ENCODE measurements around the gene UBE2L5. TPM values are rescaled to one million over a fixed set of nuclear protein-coding genes. Genes with fewer than 3 reads are reported as not detected.

UBE2L5 gene
- total RNA-seq, 4 donors from 2014 or later: 0.39 TPM; not detected in 3

- Histone ChIP-seq H3K36me3 (no peaks in the 10 kb centered on the region), H3K27ac (replicated peaks in 1 of 4) (no peak overlapping the region), H3K9me3 (no peaks in the 10 kb centered on the region), H3K4me3 (no peak overlapping the region), H3K4me1 (peaks cover 0 to 9% (median 4%) of the 10 kb centered on the region in 4 donors), H3K27me3 (no peaks in the 10 kb centered on the region)
- WGBS: 74% methylated on average over 3 of the region's 3 CpGs
- DNase-seq (ENCODE audit: extremely low spot score): no peak
- intact Hi-C loops (cut with DNase I): no loop called here
- no peak for TF ChIP-seq POLR2A (IDR thresholded peaks at IDR 0.05; ENCODE audit: low read depth)
- TF ChIP-seq CTCF (IDR thresholded peaks at IDR 0.05): no peak
- no peak for TF ChIP-seq POLR2AphosphoS5 (IDR thresholded peaks at IDR 0.05)
- TF ChIP-seq EP300 (IDR thresholded peaks at IDR 0.05): no peak
These were observed 13.7 kb downstream of the UBE2L5 start for GRCh38 chr13:30435911-30436451.

GRCh38 chr13:30437177-30437576, 14.9 kb downstream of the UBE2L5 start:
- H3K27me3 ChIP-seq: no peaks in the 10 kb centered on the region
- TF ChIP-seq EP300 (IDR thresholded peaks at IDR 0.05) (no peak), CTCF (IDR thresholded peaks at IDR 0.05) (no peak), POLR2AphosphoS5 (IDR thresholded peaks at IDR 0.05) (no peak), POLR2A (IDR thresholded peaks at IDR 0.05; ENCODE audit: low read depth) (no peak)
- intact Hi-C loops (cut with DNase I): no loop called here
- no peak overlapping the region for H3K27ac ChIP-seq (replicated peaks in 1 of 4)
- H3K36me3 ChIP-seq: no peaks in the 10 kb centered on the region
- no peaks in the 10 kb centered on the region for H3K9me3 ChIP-seq
- no peak for DNase-seq (ENCODE audit: extremely low spot score)
- no peak overlapping the region for H3K4me3 ChIP-seq
- 79% methylated on average over 8 of the region's 8 CpGs for WGBS
- no peaks in the 10 kb centered on the region for H3K4me1 ChIP-seq

- intact Hi-C loops (cut with DNase I): no loop called here
- Histone ChIP-seq H3K27me3 (no peaks in the 10 kb centered on the region), H3K36me3 (no peaks in the 10 kb centered on the region), H3K9me3 (no peaks in the 10 kb centered on the region), H3K4me3 (no peak overlapping the region), H3K27ac (replicated peaks in 1 of 4) (no peak overlapping the region), H3K4me1 (no peaks in the 10 kb centered on the region)
- no peak for DNase-seq (ENCODE audit: extremely low spot score)
- TF ChIP-seq POLR2AphosphoS5 (IDR thresholded peaks at IDR 0.05) (no peak), POLR2A (IDR thresholded peaks at IDR 0.05; ENCODE audit: low read depth) (no peak), CTCF (IDR thresholded peaks at IDR 0.05) (no peak), EP300 (IDR thresholded peaks at IDR 0.05) (no peak)
- 89% methylated on average over 3 of the region's 3 CpGs for WGBS
These were observed 16.0 kb downstream of the UBE2L5 start for GRCh38 chr13:30438286-30438685.

GRCh38 chr13:30440910-30441703, 18.8 kb downstream of the UBE2L5 start:
- intact Hi-C loops (cut with DNase I): no loop called here

More at GRCh38 chr13:30440910-30441703, 18.8 kb downstream of the UBE2L5 start:
- Histone ChIP-seq H3K9me3 (no peaks in the 10 kb centered on the region), H3K4me1 (peaks cover 10 to 12% (median 12%) of the 10 kb centered on the region in 4 donors), H3K27ac (replicated peaks in 1 of 4) (no peak overlapping the region), H3K36me3 (no peaks in the 10 kb centered on the region), H3K27me3 (no peaks in the 10 kb centered on the region), H3K4me3 (no peak overlapping the region)
- TF ChIP-seq EP300 (IDR thresholded peaks at IDR 0.05) (no peak), CTCF (IDR thresholded peaks at IDR 0.05) (no peak), POLR2AphosphoS5 (IDR thresholded peaks at IDR 0.05) (no peak), POLR2A (IDR thresholded peaks at IDR 0.05; ENCODE audit: low read depth) (no peak)
- peak; percentile 39 for DNase-seq (ENCODE audit: extremely low spot score)
- 78% methylated on average over 8 of the region's 8 CpGs for WGBS

Data from esophagus muscularis mucosa (tissue), 4 donors.